Measurements from ENCODE around the gene WDR45B.

- no peak for TF ChIP-seq ZNF8 (CRISPR knock-in tag; IDR thresholded peaks at IDR 0.05)
- no peak for TF ChIP-seq CREB5 (CRISPR knock-in tag; IDR thresholded peaks at IDR 0.05; ENCODE audit: low read depth)
- no peak for TF ChIP-seq PATZ1 (CRISPR knock-in tag; IDR thresholded peaks at IDR 0.05; ENCODE audit: borderline replicate concordance)
- no peak for TF ChIP-seq CSRNP3 (CRISPR knock-in tag; IDR thresholded peaks at IDR 0.05)
Measured at GRCh38 chr17:82602986-82603710, 45.1 kb downstream of the WDR45B start.
